Uterus (tissue), 4 donors: ENCODE data around the gene CR1. TPM values are rescaled to one million over a fixed set of nuclear protein-coding genes. Genes with fewer than 3 reads are reported as not detected.
"Not testable (repeated sequence)": the region's sequence is repeated elsewhere in the genome, so short reads cannot be mapped to it uniquely, and the experiment has no call there.

Source experiments
- DNase-seq, 2 donors: peaks; one replicate each; pipeline ENCODE4 v3.0.0-alpha.2; 2019 to 2020
- H3K27ac ChIP-seq, 2 donors: fragments of 200-600 bp; sonication (generic); 1 replicate in 1 of 2; 2 replicates in 1 of 2; pipeline ENCODE4 v1.5.1; 2016 to 2018
- H3K27me3 ChIP-seq, 2 donors: fragments of 200-600 bp; sonication (generic); one replicate each; pipeline ENCODE4 v1.5.1; 2018 to 2019; ENCODE audit warnings: control low read depth in 1 of 2
- H3K36me3 ChIP-seq, 2 donors: fragments of 200-600 bp; sonication (generic); one replicate each; pipeline ENCODE4 v1.5.1; 2019; ENCODE audit warnings: control low read depth in 1 of 2
- H3K4me1 ChIP-seq, 2 donors: fragments of 200-600 bp; sonication (generic); one replicate each; pipeline ENCODE4 v1.5.1; 2018 to 2019; ENCODE audit warnings: control low read depth in 1 of 2
- H3K4me3 ChIP-seq, 2 donors: fragments of 200-600 bp; sonication (generic); 1 replicate in 1 of 2; 2 replicates in 1 of 2; pipeline ENCODE4 v1.5.1; 2018 to 2019; ENCODE audit warnings: mild to moderate bottlenecking in 1 of 2
- H3K9me3 ChIP-seq, 2 donors: fragments of 200-600 bp; sonication (generic); one replicate each; pipeline ENCODE4 v1.5.1; 2019; ENCODE audit warnings: control low read depth in 1 of 2
- POLR2A ChIP-seq, 2 donors: fragments of 450-650 bp; IDR thresholded peaks; one replicate each; pipeline ENCODE4 v1.6.1; 2016; ENCODE audit warnings: antibody characterized with exemption in 2 of 2, mild to moderate bottlenecking in 1 of 2, moderate library complexity in 1 of 2
- intact Hi-C: fragments of 100-400 bp; cut with DNase I; formaldehyde crosslinking; loops from one replicate; pipeline ENCODE4 v1.15.1; 2023; ENCODE audit warnings: low total_unique reads
- total RNA-seq, 4 donors: library from RNA; depleted of rRNA in 3 of 4; stranded (reverse); fragments of >200 nt in 3 of 4; gene quantifications; one replicate each; pipeline versions ENCODE4 v1.1.0 to v1.2.4, GENCODE V29; 2014 to 2023
- TF ChIP-seq, protein P1 (sequence below), 4 experiments: fragments of 200-600 bp in 2 of 4; fragments of 450-650 bp in 2 of 4; sonication (generic) in 2 of 4; IDR thresholded peaks; one replicate each; pipeline ENCODE4 v1.5.1; 2016 to 2019; ENCODE audit warnings: antibody characterized with exemption in 4 of 4, mild to moderate bottlenecking in 2 of 4, moderate library complexity in 1 of 4
- donor health status: DM: yes; HTN: yes; CAD: no.

Gene CR1
- total RNA-seq, 4 donors from 2014 or later: 1.8 to 3.7 (median 2.5) TPM

- H3K4me1 ChIP-seq: peaks cover 0 to 4% of the 10 kb centered on the region in 2 donors
- H3K27me3 ChIP-seq: peaks cover 0 to 18% of the 10 kb centered on the region in 2 donors
- TF ChIP-seq, protein P1, sequence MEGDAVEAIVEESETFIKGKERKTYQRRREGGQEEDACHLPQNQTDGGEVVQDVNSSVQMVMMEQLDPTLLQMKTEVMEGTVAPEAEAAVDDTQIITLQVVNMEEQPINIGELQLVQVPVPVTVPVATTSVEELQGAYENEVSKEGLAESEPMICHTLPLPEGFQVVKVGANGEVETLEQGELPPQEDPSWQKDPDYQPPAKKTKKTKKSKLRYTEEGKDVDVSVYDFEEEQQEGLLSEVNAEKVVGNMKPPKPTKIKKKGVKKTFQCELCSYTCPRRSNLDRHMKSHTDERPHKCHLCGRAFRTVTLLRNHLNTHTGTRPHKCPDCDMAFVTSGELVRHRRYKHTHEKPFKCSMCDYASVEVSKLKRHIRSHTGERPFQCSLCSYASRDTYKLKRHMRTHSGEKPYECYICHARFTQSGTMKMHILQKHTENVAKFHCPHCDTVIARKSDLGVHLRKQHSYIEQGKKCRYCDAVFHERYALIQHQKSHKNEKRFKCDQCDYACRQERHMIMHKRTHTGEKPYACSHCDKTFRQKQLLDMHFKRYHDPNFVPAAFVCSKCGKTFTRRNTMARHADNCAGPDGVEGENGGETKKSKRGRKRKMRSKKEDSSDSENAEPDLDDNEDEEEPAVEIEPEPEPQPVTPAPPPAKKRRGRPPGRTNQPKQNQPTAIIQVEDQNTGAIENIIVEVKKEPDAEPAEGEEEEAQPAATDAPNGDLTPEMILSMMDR (IDR thresholded peaks at IDR 0.05): no peak
- TF ChIP-seq POLR2A (IDR thresholded peaks at IDR 0.05): no peak
- H3K36me3 ChIP-seq: no peaks in the 10 kb centered on the region
- intact Hi-C loops: no loop called here
- no peaks in the 10 kb centered on the region for H3K9me3 ChIP-seq
- H3K27ac ChIP-seq: no peak overlapping the region
- no peak overlapping the region for H3K4me3 ChIP-seq
- no peak for DNase-seq
These were observed 175.0 kb downstream of the CR1 start for GRCh38 chr1:207670997-207671396.

GRCh38 chr1:207672522-207673130 is 176.7 kb downstream of the CR1 start:
- no peak overlapping the region for H3K4me3 ChIP-seq
- TF ChIP-seq, protein P1 (IDR thresholded peaks at IDR 0.05): no peak
- no peak for TF ChIP-seq POLR2A (IDR thresholded peaks at IDR 0.05)
- peaks cover 0 to 4% of the 10 kb centered on the region in 2 donors for H3K4me1 ChIP-seq
- H3K27ac ChIP-seq: no peak overlapping the region
- DNase-seq: no peak
- H3K36me3 ChIP-seq: no peaks in the 10 kb centered on the region
- H3K27me3 ChIP-seq: peaks cover 0 to 18% of the 10 kb centered on the region in 2 donors
- H3K9me3 ChIP-seq: no peaks in the 10 kb centered on the region
- intact Hi-C loops: no loop called here

DNA sequence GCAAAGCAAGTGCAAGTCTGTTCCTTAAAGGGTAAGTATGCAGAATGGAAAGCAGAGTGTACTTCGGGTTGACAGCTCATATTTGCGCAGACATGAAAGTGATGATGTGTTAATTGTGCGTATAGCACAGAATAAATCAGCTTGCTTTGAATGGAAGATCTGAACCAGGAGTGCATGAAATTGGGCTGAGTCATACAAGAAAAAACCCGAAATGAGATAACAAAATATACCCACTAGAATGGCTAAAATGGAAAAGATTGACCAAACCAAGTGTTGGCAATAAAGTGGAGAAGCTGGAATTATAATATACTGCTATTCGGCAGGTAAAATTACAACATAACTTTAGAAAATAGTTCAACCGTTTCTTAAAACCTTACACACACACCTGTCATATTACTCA is 177.4 kb downstream of the CR1 start:
- TF ChIP-seq, protein P1 (IDR thresholded peaks at IDR 0.05): no peak
- TF ChIP-seq POLR2A (IDR thresholded peaks at IDR 0.05): no peak
- Histone ChIP-seq H3K27me3 (peaks cover 0 to 12% of the 10 kb centered on the region in 2 donors), H3K4me1 (peaks cover 0 to 4% of the 10 kb centered on the region in 2 donors), H3K4me3 (no peak overlapping the region), H3K36me3 (no peaks in the 10 kb centered on the region), H3K9me3 (no peaks in the 10 kb centered on the region), H3K27ac (no peak overlapping the region)
- no peak for DNase-seq
- intact Hi-C loops: no loop called here

DNA sequence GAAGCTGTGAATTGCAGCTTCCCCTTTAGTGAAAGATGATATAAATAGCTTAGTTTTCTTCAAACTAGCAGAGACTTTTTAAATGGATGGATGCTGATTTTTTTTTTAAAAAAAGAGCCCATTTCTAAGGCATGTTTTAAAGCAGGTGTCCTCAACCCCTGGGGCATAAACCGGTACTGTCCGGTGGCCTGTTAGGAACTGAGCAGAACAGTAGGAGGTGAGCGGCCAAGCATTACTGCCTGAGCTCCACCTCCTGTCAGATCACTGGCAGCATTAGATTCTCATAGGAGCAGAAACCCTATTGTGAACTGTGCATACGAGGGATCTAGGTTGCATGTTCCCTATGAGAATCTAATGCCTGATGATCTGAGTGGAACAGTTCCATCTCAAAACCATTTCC is 180.2 kb downstream of the CR1 start:
- no peaks in the 10 kb centered on the region for H3K4me1 ChIP-seq
- no peaks in the 10 kb centered on the region for H3K9me3 ChIP-seq
- no peak overlapping the region for H3K27ac ChIP-seq
- no peaks in the 10 kb centered on the region for H3K36me3 ChIP-seq
- peaks cover 0 to 8% of the 10 kb centered on the region in 2 donors for H3K27me3 ChIP-seq
- DNase-seq: no peak
- H3K4me3 ChIP-seq: no peak overlapping the region
- TF ChIP-seq POLR2A (IDR thresholded peaks at IDR 0.05): no peak
- intact Hi-C loops: no loop called here

- intact Hi-C loops, H3K27me3 ChIP-seq, H3K4me3 ChIP-seq, H3K27ac ChIP-seq, H3K36me3 ChIP-seq, H3K4me1 ChIP-seq, DNase-seq, H3K9me3 ChIP-seq: not testable (repeated sequence)
These were observed 184.8 kb downstream of the CR1 start for GRCh38 chr1:207680590-207681388.

DNA sequence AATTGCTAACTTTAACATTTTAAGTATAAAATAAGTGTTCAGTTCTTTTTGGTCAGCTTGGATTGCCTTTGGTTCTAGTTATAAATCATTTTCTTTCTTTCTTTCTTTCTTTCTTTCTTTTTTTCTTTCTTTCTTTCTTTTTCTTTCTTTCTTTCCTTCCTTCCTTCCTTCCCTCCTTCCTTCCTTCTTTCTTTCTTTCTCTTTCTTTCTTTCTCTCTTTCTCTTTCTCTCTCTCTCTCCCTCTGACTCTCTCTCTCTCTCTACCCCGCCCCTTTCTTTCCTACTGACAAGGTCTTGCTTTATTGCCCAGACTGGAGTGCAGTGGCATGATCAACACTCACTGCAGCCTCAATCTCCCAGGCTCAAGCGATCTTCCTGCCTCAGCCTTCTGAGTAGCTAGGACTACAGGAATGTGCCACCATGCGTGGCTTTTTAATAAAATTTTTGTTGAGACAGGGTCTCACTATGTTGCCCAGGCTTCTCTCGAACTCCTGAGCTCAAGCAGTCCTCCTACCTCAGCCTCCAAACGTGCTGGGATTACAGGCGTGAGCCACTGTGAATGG is 187.0 kb downstream of the CR1 start:
- H3K36me3 ChIP-seq, H3K9me3 ChIP-seq, H3K4me3 ChIP-seq, intact Hi-C loops, H3K27me3 ChIP-seq, H3K4me1 ChIP-seq, H3K27ac ChIP-seq, DNase-seq: not testable (repeated sequence)

- intact Hi-C loops, DNase-seq, H3K9me3 ChIP-seq, H3K27ac ChIP-seq, H3K27me3 ChIP-seq, H3K4me3 ChIP-seq, H3K36me3 ChIP-seq, H3K4me1 ChIP-seq: not testable (repeated sequence)
These were observed 194.6 kb downstream of the CR1 start for GRCh38 chr1:207690551-207690950.
